MM.1S (cell line): ENCODE measurements around the gene FOXP2.

ENCODE experiments used
- CTCF ChIP-seq: fragments of 300-600 bp; sonication (generic); IDR thresholded peaks from 2 replicates; pipeline ENCODE4 v1.5.1; 2016; ENCODE audit warnings: antibody characterized with exemption, low read length, mixed read lengths
- EZH2 ChIP-seq: fragments of 300-600 bp; sonication (generic); optimal IDR thresholded peaks from 2 replicates; pipeline ENCODE3; 2017; ENCODE audit warnings: low read depth, mild to moderate bottlenecking, antibody characterized with exemption, low read length, mixed read lengths

DNA sequence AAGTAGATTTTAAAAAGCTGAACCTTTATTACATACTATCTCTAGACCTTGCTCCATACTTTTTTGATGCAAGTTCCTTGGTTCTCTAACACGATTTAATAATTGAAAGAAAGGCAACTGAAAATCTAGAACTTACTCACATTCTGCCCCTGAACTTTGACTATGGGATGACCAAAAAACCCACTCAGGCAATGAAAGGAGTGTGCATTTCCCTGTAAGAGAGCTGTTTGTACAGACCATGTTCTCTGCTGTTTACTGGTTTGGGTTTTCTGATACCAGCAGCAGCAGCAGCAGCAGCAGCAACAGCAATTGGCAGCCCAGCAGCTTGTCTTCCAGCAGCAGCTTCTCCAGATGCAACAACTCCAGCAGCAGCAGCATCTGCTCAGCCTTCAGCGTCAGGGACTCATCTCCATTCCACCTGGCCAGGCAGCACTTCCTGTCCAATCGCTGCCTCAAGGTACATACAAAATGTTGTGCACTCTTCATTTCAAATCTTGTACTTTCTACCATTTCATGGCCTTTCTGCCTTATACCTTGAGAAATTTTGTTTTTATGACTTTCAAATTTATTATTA, 216.7 kb downstream of the FOXP2 start:
- TF ChIP-seq CTCF: no peak
- no peak for TF ChIP-seq EZH2
